NCI-H82 treated with DMSO at 0.1 percent for 48 hours (cell line): ENCODE data around the gene ITGA8.
"Not testable (repeated sequence)": the region's sequence is repeated elsewhere in the genome, so short reads cannot be mapped to it uniquely, and the experiment has no call there.

Experiments used
- DNase-seq: peaks from one replicate; lab custom pipeline; 2025; ENCODE audit not compliant: unreplicated experiment; lab: John Stamatoyannopoulos, UW

ITGA8 gene

DNA sequence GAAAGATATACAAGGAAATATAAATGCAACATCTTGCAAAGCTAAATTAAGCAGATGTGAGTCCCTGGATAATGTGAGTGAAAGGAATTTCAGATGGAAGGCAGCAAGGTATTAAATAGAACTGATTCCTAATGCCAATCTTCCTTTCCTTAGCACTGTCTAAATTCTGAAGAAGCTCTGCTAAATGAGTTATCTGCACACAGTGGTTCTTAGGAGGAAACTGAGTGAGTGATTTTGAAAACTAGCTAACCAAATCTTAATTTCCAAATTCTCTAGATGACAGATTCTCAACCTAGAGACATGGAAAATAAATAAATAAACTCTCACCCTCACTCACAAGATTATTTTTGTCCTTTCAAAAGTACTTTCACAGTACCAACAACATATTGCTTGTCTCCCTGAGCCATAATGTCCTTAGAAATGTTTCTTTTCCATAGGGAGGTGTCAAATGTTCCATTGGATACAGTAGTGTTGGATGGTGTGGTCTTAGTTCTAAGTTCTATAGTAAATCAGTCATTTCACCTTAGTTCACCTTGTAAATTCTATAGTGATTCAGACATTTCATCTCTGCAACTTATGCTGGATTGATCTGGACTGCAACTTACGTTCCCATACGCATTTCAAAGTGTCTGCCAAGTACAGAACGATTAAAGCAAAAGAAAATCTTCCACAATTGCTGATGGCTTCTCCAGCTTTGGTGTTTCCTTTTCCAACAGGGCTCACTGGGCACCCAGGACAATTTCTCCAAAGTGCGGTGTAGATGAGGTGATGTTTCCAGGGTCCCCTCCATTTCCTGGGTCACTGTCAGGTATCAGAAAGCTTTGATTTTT, 203.3 kb downstream of the ITGA8 start:
- DNase-seq: no peak

DNA sequence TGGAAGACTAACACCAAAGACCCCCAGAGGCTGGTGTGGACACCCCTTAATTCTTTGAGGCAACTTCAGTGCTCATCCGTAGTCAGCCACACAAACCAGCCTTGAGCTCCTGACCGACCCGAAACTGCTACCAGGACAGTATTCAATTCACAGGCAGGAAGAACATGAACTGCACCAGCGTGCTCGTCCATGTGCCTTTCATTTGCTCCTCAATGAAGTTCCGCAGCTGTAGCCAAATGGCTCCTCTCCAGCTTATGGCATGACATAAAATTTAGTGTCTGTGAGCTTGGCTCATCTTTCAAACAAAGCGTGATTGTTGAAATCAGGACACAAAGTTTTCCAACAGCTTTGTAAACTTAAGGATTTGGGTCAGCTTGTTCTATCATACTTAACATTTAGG, 204.5 kb downstream of the ITGA8 start:
- no peak for DNase-seq

DNA sequence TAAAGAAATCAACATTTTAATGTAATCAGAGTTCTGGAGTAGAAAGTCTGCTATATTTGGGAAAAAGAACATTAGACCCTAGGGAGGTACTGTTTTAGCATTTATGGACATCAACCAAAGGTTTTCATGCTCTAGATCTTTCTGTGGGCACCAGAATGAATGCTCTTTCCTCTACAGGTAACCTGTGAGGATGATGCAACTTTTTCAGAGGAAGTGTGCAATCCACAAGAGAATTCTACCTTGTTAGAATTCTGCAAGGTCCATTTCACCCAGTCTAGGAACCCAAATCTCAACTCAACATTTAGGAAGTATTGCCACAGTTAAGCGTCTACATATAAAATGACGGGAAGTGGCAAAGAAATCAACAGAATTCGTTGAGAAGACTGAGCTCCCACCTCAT, 208.8 kb downstream of the ITGA8 start:
- DNase-seq: no peak

DNA sequence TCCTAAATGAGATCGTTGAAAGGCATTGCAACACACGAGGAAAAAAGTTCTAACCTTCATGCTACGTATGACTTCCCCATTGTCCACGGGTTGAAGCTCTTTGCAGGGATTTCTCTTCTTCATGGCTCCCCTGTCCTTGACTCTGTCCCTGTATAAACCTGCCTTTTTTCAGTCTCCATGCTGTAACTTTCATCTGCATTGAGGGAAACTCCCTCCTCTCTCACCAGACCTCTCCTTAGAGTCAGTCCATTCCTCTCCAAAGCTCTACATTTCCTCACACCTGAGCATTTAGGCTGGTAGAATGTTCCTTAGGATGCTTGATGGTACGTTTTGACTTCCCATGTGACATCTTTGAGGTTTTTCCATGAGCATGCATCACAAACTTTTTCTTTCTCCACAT, 214.4 kb downstream of the ITGA8 start:
- DNase-seq: no peak

DNA sequence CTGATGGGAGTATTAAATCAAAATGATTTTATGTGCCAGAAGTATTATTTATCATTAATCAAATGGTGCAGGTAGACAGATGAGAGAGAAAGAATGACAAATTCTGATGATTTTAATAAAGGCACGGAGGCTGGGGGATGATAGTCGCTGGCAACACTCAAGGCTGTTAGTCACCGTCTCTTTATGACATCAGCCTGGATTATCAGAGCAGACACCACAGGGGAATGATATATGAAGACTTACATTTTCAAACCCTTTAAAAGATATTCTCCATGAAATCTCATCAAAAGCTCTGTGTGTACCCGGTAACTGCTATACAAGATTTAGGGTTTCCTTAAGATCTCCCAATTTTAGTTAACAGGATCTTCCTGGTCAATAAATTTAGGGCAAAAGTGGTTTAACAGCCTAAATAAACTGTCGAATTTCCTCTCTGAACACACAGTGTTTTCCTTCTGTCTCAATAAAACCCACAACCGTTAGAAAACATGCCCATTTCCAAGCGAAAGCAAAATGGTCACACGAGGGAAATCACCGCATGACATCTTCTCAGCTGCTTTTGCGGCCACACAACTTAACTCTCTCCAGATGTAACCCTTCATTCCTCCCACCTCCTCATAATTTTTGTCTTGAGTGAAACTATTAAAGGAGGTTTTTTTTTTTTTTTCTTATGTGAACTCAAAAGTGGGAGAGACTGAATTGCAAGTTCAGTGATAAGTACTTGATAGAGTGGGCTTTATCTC, 215.5 kb downstream of the ITGA8 start:
- DNase-seq: no peak

DNA sequence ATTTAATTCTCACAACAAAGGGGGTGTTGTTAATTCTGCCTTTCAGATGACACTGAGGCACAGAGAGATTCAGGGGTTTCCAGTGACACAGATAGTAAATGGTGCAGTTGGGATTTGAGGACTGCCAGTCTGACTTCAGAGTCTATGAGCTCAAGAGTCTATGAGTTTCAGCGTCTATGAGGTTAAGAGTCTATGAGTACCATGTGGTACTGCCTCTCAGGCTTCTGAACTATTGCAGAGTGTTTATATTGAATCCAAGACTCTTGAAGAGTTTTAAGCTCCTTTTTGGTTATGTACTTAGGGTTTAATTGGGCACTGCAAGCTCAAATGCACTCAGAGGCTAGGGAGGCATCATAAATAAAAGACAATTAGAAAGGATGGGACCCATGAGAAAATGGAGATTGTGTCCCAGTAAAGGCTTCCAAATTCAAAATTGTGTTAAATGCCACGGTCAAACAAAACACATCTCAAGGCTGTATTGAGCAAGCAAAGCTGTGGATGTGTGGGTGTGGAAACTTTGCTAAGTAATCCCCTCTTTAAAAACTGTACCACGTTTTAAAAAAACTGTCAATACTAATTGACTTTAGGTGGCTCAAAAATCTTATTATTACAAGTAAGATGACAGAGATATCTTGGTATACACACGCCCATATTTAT, 224.7 kb downstream of the ITGA8 start:
- DNase-seq: no peak

DNA sequence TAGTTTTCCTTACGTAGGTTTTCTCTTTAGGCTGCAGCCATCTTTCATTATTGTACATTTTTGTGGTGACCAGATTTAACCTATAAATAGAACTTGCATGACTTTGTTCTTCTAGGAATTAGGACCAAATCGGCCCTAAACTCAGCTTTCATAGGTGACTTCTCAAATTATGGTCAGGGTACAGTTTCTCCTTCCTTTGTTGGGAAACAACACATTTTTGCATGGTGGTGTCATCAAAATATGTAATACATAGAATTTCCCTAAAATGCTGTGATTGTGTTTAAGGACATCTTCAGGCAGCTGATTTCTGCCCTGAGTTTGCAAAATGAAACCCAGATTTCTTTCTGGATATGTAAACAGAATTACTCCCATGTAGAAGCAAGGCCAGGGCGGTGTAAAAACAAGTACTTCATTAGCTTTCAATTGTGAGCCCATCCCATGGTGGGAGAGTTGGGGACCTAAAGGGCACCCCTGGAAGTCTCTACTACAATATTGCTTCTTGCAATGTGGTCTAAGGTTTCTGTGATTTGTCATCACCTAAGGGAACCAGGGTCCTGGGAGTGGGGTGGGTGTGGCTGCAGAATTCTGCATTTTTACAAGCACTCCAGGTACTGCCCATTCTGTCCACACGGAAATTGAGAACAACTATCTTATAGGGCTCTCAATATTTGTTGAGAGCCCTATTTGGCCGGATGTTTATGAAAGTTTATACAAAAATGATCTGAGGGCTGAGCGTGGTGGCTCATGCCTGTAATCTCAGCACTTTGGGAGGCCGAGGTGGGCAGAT, 227.7 kb downstream of the ITGA8 start:
- DNase-seq: no peak

DNA sequence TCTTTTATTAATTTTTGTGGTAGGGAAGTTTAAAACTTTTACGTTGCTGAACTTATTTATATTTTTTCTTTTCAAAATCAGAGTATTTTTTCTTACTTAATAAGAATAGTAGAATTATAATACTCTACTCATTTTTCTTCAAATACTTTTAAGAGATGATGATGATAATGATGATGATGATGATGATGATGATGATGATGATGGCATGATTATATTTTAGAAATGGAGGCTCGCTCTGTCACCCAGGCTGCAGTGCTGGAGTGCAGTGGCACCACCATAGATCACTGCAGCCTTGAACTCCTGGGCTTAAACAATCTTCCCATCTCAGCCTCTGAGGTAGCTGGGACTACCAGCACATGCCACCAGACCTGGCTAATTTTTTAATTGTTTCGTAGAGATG, 230.3 kb downstream of the ITGA8 start:
- DNase-seq: no peak

DNA sequence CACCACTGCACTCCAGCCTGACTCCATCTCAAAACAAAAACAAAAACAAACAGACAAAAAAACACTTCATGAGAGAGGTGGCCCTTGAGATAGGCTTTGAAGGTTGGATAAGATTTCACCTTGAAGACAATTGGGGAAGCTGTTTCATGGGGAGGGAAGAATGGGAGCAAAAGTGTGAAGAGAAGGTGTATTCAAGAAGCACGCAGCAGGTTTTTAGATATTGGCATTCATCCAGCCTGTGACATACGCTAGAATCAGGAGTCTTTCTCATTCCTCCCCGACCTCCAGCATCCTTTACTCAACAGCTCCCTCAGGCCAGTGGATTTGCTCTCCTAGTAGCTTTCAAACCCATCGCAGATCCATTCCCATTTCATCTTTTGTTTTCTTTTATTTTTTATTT, 232.3 kb downstream of the ITGA8 start:
- DNase-seq: no peak

DNA sequence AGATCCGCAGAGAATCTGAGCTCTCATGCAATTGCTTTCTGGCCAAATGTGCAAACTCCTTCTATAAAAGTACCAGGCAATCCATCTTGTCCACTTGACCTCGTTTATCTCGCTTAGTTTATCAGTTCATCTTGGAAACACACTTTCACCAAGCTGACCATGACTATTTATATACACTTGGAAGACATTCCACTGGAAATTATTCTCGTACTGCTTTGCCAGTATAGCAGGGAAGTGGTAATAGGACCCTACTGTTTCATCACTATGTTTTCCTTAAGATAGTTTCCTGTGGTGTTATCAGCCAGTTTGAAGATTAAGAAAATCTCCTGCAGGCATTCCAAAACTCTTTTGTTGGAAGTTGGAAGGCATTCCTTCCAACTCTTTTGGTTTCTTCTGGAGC, 233.3 kb downstream of the ITGA8 start:
- no peak for DNase-seq

DNA sequence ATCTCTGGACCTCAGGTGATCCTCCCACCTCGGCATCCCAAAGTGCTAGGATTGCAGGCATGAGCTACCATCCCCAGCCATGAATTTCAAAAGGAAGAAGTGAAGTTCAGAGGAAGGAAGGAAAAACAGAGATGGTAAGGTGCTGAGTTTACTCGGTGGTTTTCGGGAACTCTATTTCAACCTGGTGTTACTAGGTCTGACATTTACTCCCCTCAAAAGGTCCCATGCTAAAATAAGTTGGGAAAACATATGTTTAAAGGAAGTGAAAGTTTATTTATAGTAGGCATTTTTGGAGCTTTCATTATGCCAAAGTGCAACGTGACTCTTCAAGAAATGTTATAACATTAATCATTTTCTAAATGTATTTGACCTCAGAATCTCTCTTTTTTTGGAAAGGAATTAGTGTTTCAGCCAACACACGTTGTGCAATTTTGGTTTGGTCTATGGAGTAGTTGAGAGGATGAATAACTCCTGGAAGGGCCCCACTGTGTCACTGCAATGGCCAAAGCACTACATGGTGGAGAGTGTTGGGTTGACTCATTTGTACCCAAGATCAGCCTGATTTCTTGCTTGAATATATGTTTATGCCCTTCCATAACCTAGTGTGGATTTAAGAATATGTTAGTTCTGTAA, 233.9 kb downstream of the ITGA8 start:
- no peak for DNase-seq

DNA sequence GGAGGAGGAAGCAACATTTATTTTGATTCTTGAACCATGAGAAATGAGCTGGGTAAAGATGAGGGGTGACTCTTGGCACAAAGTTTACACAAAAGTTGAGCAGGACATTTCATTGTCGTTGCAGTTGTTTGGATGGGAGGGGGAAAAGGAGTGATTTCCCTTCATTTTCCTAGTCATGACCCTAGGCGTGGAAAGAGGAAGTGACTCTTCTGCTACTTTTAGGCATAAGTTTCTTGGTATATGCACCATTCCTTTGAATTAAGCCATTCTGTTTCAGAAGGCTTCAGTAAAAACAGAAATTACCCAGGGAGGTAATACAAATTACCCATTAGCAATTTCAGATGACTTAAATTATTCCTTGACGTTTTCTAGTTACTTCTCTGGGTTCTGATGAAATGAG, 234.7 kb downstream of the ITGA8 start:
- no peak for DNase-seq

DNA sequence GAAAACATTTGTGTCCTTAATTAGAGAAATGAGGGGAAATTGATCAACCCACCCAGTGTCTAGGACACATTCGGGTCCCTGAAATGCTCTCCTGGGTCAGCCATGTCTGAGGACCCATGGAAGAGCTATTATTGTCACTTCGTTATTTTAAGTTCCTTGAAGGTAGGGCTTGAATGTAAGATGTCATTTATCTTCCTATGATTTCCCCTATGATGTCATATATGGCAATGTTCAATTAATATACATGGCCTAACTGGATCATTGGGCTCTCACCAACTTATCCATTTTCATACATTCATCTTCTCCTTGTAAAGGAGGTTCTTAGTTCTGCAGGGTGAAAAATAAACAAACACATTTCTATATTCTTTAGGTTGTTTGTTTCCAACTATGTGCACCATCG, 235.6 kb downstream of the ITGA8 start:
- DNase-seq: no peak

DNA sequence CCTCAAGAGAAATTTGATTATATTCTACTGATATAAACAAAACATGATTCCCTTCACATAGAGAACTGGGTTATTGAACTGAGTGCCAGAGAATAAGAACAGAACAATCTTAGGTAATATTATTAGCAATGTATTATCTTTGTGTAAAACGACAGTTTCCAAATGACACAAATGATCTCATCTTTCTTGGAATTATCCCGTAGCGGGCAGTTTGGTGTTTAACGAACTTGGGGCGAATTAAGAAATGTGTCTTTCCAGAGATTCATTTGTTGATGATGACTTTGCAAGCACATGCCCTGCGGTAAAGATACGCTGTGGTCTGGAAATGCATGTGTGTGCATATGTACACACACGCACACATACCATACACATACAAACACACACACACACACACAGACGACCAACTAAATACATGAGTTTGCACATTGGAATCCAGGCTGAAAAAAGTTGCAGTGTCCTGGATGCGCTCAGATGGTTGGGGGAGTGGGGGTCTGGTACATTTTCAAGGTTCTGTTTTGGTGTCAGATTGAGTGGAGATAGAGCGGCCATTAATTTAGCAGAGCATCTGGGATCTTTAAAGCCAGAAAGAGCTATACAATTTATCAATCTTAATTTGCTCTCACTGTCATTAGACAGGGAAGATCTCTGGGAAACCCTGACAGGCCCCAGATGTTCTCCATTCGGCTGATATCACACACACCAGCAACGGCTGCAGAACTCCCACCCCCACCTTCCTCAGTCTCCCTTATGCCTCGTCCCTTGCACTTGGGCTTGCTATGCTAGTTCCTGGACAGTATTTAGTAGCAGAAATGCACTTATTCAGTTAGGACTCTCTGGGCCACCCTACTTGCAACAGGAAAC, 236.3 kb downstream of the ITGA8 start:
- DNase-seq: no peak

DNA sequence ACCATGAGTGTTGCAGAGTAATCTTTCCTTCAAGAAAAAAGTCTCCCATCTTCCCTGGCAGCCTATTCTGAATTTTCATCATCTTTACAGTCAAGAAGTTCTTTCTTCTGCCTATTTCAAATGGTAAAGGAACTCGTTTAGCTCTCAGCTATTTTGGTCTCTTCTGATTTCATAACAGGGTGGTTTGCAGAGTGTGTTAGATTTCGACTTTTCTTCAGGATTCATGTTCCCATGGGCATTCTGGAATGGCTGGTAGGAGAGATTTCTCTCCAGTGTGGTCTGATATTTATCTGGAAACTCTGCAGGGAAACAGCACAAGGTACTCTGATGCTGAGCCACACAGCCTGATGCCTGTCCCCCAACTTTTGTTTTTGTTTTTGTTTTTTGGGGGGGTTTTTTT, 237.6 kb downstream of the ITGA8 start:
- no peak for DNase-seq

DNA sequence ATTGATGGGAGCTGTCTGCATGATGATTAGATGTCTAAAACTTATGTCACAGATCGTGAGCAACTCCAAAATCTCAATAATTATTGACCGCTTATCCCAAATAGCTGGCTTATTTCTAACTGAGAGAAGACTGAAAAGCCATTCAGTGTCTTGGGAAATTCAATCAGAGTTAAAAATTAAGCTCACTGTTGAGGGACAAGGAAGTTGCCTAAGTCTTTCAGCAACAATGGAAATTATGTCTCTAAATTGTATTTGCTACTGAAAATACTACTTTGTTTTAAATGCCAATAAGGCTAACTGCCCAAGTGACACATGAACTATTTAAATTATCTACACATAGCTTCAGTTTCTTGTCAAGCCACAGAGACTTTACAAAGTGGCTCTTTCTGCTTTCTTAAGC, 240.8 kb downstream of the ITGA8 start:
- no peak for DNase-seq

DNA sequence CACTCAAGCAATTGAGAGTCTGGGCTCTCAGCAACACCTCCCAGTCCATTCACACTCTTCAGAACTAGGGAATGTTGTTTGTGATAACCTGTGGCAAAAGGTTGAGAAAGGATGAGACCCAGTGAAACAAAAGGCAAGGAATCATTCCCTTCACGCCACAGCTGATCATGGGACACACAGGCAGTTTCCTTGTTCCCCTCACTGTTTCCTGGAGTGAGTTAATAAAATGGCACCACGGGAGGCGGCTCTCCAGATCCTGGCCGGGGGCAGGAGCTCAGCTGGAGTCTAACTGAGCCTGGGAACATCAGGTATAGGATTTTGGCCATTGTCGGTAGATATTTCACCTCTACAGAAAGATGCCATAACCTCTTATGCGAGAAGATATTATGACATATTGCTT, 241.3 kb downstream of the ITGA8 start:
- DNase-seq: no peak

DNA sequence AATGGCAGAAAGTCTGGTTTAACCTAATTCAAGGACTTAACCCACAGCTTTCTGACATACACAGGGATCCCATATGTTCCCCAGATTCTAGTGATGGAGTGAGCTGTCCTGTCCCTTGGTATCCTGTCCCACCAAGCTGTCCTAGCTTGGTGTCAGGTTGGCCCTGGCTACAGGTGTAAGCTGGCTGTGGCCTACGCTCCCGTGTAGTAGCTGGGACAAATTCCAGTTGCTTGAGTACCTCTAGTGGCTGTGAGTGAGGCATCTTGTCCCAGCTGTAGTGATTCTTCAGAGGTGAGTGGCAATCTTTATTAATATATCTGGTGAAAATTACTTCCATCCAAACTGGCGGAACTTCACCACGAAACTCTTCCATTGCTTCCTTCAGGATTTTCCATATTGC, 243.4 kb downstream of the ITGA8 start:
- DNase-seq: no peak

DNA sequence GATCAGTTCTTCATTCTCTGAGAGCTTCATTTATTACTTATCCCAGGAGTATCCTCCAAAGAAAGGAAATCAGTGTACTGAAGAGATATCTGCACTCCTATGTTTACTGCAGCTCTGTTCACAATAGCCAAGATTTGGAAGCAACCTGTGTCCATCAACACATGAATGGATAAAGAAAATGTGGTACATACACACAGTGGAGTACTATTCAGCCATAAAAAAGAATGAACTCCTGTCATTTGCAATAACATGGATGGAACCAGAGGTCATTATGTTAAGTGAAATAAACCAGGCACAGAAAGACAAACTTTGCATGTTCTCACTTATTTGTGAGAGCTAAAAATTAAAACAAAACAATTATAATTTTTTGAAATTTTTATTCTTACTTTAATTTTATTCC, 244.3 kb downstream of the ITGA8 start:
- DNase-seq: not testable (repeated sequence)

DNA sequence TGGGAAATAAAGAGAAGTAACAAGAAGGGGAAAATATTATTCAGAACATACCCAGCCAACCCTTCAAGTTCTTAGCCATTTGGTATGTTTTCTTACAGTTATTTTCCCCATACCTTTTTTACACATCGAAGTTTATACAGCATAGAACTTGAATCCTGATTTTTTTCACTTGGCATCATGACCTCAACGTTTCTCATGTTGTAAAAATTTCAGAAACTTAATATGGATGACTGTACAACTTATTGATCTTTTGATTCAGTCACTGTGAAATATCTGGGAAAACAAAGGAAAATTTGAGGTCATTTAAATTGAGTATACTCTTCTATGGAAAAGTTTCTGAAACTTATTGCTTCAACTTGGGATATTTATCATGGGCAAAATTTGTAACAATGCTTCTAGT, 245.1 kb downstream of the ITGA8 start:
- DNase-seq: no peak
